Fibroblast of villous mesenchyme (primary cell): ENCODE data around the gene PXDC1. TPM values are rescaled to one million over a fixed set of nuclear protein-coding genes. Genes with fewer than 3 reads are reported as not detected.

Experiments used
- DNase-seq: peaks from one replicate; pipeline ENCODE4 v3.0.0-alpha.2; 2010; ENCODE audit warnings: low read depth
- H3K4me3 ChIP-seq: 2 replicates; pipeline ENCODE4 v1.5.1; 2011; ENCODE audit warnings: low read depth, mild to moderate bottlenecking, low read length
- total RNA-seq: library from RNA; depleted of rRNA; stranded (reverse); fragments of >200 nt; gene quantifications from 2 replicates; pipeline ENCODE4 v1.2.3, GENCODE V29; 2012
- TF ChIP-seq, protein P1 (sequence below): IDR thresholded peaks from 2 replicates; pipeline ENCODE4 v1.5.1; 2012; ENCODE audit warnings: low read depth, mild to moderate bottlenecking, low read length; ENCODE audit not compliant: insufficient read depth

The PXDC1 gene
- total RNA-seq, 1 donor: 92.4 TPM

DNA sequence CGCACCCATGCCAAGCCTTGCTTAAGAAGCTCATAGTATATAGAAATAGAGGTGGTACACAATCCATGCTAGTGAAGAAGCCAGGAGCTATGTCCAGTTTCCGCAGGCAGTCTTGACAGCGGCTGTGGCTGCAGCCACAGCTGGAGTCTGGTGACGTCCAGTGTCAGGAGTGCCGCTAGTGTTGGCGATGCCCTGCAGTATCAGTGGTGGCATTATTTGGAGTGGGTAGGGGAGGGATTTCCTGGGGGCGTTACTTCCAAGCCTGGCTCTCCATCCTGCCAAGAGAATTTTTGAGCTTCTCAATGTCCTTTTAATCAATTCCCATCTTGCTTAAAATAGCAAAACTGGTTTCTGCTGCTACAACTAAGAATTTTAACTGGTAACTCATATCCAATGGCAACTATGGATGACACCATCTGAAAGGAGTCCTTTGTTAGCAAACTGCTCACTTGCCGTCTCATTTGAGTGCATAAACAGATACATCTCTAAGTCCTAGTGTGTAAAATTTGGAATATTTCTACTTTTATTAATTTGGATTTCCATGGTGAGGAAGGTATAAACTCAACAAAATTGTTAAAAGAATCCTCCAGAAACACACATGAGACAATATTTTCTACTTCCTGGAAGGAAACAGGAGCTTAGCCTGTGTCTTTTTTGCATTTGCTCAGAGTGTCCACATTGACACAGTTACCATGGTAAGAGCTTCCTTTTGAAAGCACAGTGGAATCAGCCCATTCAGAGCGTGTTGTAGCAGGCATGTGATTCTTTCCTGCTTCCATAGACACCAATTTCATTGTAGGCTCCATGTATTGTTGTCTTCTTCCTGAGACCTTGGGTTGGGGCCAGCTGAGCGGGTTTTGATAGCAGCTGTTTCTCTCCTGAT is 44.6 kb upstream of the PXDC1 start:
- TF ChIP-seq, protein P1, sequence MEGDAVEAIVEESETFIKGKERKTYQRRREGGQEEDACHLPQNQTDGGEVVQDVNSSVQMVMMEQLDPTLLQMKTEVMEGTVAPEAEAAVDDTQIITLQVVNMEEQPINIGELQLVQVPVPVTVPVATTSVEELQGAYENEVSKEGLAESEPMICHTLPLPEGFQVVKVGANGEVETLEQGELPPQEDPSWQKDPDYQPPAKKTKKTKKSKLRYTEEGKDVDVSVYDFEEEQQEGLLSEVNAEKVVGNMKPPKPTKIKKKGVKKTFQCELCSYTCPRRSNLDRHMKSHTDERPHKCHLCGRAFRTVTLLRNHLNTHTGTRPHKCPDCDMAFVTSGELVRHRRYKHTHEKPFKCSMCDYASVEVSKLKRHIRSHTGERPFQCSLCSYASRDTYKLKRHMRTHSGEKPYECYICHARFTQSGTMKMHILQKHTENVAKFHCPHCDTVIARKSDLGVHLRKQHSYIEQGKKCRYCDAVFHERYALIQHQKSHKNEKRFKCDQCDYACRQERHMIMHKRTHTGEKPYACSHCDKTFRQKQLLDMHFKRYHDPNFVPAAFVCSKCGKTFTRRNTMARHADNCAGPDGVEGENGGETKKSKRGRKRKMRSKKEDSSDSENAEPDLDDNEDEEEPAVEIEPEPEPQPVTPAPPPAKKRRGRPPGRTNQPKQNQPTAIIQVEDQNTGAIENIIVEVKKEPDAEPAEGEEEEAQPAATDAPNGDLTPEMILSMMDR: no peak
- no peak for DNase-seq
- H3K4me3 ChIP-seq: no peak overlapping the region

GRCh38 chr6:3794092-3794491 is 42.6 kb upstream of the PXDC1 start:
- TF ChIP-seq, protein P1: no peak

DNA sequence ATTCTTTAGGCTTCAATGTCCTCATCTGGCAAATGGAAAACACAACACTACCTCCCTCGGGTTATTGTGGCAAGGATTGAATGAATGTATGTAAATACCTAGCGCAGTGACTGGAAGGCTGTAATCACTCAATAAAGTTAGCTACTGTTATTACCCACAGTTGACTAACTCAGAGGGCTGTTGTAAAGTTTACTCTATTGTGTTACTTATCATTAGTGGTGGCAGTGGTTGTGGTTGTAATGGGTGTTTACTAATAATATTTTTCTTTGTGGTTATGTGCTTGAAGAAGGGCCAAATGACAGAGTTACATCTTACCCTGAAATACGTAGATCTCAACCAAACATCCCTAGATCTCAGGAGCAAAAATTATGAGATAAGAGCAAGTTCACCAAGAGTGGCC is 42.0 kb upstream of the PXDC1 start:
- TF ChIP-seq, protein P1: no peak
- H3K4me3 ChIP-seq: no peak overlapping the region
- DNase-seq: peak; percentile 39

More at GRCh38 chr6:3794092-3794491, 42.6 kb upstream of the PXDC1 start:
- H3K4me3 ChIP-seq: no peak overlapping the region
- no peak for DNase-seq

DNA sequence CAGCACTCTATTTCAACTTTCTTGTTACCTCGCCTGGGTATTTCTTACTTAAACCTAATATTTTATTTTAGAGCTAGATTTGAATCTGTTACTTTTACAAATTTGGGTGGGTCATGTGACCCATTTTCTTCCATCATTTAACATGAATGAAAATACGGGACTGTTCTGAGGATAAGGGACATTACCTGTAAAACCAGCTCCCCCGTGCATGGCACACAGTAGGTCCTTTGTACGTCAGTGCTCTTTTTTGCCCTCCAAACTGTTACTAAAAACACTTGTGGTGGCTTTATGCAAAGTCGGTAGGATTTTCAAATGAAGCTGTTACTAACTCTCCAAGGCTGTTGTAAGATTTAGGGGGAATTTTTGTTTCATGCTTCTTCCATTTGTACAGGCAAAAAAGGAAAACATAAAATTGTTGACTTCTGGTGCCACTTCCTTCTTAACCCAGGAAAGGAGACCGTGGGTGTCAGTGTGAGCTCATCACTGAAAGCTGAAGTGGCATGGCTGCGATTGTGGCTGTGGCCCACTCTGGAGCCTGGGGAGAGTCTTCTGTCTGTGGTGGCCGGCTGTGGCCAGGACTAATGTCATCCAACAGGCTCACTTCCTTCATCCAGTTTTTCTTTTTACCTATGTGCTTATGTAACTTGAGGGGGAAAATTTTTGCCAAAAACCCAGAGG is 40.2 kb upstream of the PXDC1 start:
- TF ChIP-seq, protein P1: no peak
- no peak overlapping the region for H3K4me3 ChIP-seq
- DNase-seq: no peak

- no peak for DNase-seq
- TF ChIP-seq, protein P1: no peak
- no peak overlapping the region for H3K4me3 ChIP-seq
Observed at GRCh38 chr6:3789896-3790558, 38.5 kb upstream of the PXDC1 start.

- peak; percentile 79 for DNase-seq
- H3K4me3 ChIP-seq: no peak overlapping the region
- TF ChIP-seq, protein P1: no peak
Observed at GRCh38 chr6:3789018-3789895, 37.7 kb upstream of the PXDC1 start.
